Upper lobe of right lung (tissue), 1 donor: ENCODE data around the gene PERCC1. TPM values are rescaled to one million over a fixed set of nuclear protein-coding genes. Genes with fewer than 3 reads are reported as not detected.

Source experiments
- ATAC-seq: fragments of 200-7000 bp; cut with Tn5 transposase; one replicate; pipeline ENCODE4 v1.9.1; 2020; ENCODE audit warnings: mild to moderate bottlenecking, moderate library complexity
- DNase-seq: peaks from one replicate; pipeline ENCODE4 v3.0.0-alpha.2; 2020
- H3K27ac ChIP-seq: fragments of 200-600 bp; one replicate; pipeline ENCODE4 v1.8.0; 2022
- H3K27me3 ChIP-seq: fragments of 200-600 bp; one replicate; pipeline ENCODE4 v1.8.0; 2022; ENCODE audit warnings: mild to moderate bottlenecking
- H3K36me3 ChIP-seq: fragments of 200-600 bp; one replicate; pipeline ENCODE4 v1.8.0; 2022
- H3K4me1 ChIP-seq: fragments of 200-600 bp; one replicate; pipeline ENCODE4 v1.8.0; 2022
- H3K4me3 ChIP-seq: fragments of 200-600 bp; one replicate; pipeline ENCODE4 v1.8.0; 2022; ENCODE audit warnings: mild to moderate bottlenecking
- H3K9me3 ChIP-seq: fragments of 200-600 bp; one replicate; pipeline ENCODE4 v1.8.0; 2022
- CTCF ChIP-seq: fragments of 200-600 bp; IDR thresholded peaks from one replicate; pipeline ENCODE4 v1.8.0; 2022; ENCODE audit warnings: antibody characterized with exemption
- intact Hi-C: fragments of 100-400 bp; cut with DNase I; formaldehyde crosslinking; loops from one replicate; pipeline ENCODE4 v1.11.0; 2022
- long read RNA-seq: library from polyadenylated mRNA; unstranded; transcript quantifications from one replicate; pipeline ENCODE4 v2.0.0, GENCODE V29; 2021
- total RNA-seq: library from RNA; stranded (reverse); fragmentation: NEBNext Ultra II Directional; extraction: Animal tissue kit (Norgen Biotek cat#: 25700); gene quantifications from one replicate; pipeline ENCODE4 v1.2.1, GENCODE V29; 2021
- donor health status: DM: no; HTN: yes; CAD: no; lungs with severe emphysema.

PERCC1 gene
- not detected for total RNA-seq
- long read RNA-seq: 0 reads

- Histone ChIP-seq H3K4me1 (no peaks in the 10 kb centered on the region), H3K9me3 (no peaks in the 10 kb centered on the region), H3K27me3 (no peaks in the 10 kb centered on the region), H3K36me3 (no peaks in the 10 kb centered on the region), H3K27ac (no peak within 1 kb of the TSS), H3K4me3 (no peak within 1 kb of the TSS)
- TF ChIP-seq CTCF: no peak
- ATAC-seq: no peak
- intact Hi-C loops: no loop called here
- no peak for DNase-seq
These were observed at the start of gene PERCC1 for GRCh38 chr16:1430759-1431496. Gene PERCC1 (plus strand): TSS chr16:1431078. CDS start chr16:1432594, 1,516 bp downstream.

GRCh38 chr16:1381612-1382406 is 49.1 kb upstream of the PERCC1 start:
- intact Hi-C loops: no loop called here
- peaks cover 21% of the 10 kb centered on the region for H3K36me3 ChIP-seq

GRCh38 chr16:1383556-1383955 is 47.3 kb upstream of the PERCC1 start:
- H3K36me3 ChIP-seq: peaks cover 26% of the 10 kb centered on the region
- intact Hi-C loops: no loop called here

More at GRCh38 chr16:1381612-1382406, 49.1 kb upstream of the PERCC1 start:
- Histone ChIP-seq H3K27ac (no peak overlapping the region), H3K4me1 (peaks cover 11% of the 10 kb centered on the region), H3K27me3 (no peaks in the 10 kb centered on the region), H3K4me3 (no peak overlapping the region), H3K9me3 (no peaks in the 10 kb centered on the region)
- DNase-seq (no peak), ATAC-seq (no peak)
- TF ChIP-seq CTCF: no peak

GRCh38 chr16:1385232-1385631 is 45.6 kb upstream of the PERCC1 start:
- H3K27ac ChIP-seq: no peak overlapping the region
- H3K36me3 ChIP-seq: peaks cover 42% of the 10 kb centered on the region
- no peaks in the 10 kb centered on the region for H3K27me3 ChIP-seq
- ATAC-seq (no peak), DNase-seq (no peak)
- H3K4me3 ChIP-seq: no peak overlapping the region
- no peaks in the 10 kb centered on the region for H3K4me1 ChIP-seq
- no peak for TF ChIP-seq CTCF
- H3K9me3 ChIP-seq: no peaks in the 10 kb centered on the region
- intact Hi-C loops: no loop called here

More at GRCh38 chr16:1383556-1383955, 47.3 kb upstream of the PERCC1 start:
- Histone ChIP-seq H3K27me3 (no peaks in the 10 kb centered on the region), H3K27ac (no peak overlapping the region), H3K4me1 (peaks cover 8% of the 10 kb centered on the region), H3K4me3 (no peak overlapping the region), H3K9me3 (no peaks in the 10 kb centered on the region)
- TF ChIP-seq CTCF: no peak
- ATAC-seq (no peak), DNase-seq (no peak)

- Histone ChIP-seq H3K4me1 (no peaks in the 10 kb centered on the region), H3K36me3 (peaks cover 47% of the 10 kb centered on the region), H3K27me3 (no peaks in the 10 kb centered on the region), H3K27ac (no peak overlapping the region), H3K9me3 (no peaks in the 10 kb centered on the region), H3K4me3 (no peak overlapping the region)
- no peak for TF ChIP-seq CTCF
- DNase-seq: no peak
- no peak for ATAC-seq
- intact Hi-C loops: no loop called here
These were observed 43.5 kb upstream of the PERCC1 start for GRCh38 chr16:1387331-1387730.
